GM15510 (cell line): ENCODE data around the gene A2M.

ENCODE experiments used
- POLR2A ChIP-seq: IDR thresholded peaks from 3 replicates; pipeline ENCODE4 v1.6.1; 2011; ENCODE audit warnings: borderline replicate concordance; ENCODE audit not compliant: insufficient read length; ENCODE audit errors: extremely low read depth

Gene A2M

GRCh38 chr12:9024512-9024911 is 91.2 kb downstream of the A2M start:
- no peak for TF ChIP-seq POLR2A

GRCh38 chr12:9022592-9022991 is 93.1 kb downstream of the A2M start:
- TF ChIP-seq POLR2A: no peak
